Measurements from ENCODE around the gene TLDC2.

Gene TLDC2

DNA sequence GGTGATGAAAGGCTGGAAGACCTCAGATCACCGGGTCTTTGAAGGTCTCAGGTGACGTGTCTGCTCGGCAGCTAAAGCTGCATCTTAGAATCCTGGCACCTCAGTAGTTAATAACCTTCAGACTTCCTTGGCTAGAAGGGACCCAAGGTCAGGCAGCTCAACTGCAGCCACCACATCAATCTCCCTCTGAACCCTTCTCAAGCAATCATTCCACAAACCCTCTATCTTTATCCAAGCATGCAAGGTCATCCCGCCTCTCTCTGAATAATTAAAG, 16.7 kb upstream of the TLDC2 start:
- H3K4me3 ChIP-seq (ENCODE audit: low read depth, low read length), result no peak overlapping the region
- TF ChIP-seq, protein P1, sequence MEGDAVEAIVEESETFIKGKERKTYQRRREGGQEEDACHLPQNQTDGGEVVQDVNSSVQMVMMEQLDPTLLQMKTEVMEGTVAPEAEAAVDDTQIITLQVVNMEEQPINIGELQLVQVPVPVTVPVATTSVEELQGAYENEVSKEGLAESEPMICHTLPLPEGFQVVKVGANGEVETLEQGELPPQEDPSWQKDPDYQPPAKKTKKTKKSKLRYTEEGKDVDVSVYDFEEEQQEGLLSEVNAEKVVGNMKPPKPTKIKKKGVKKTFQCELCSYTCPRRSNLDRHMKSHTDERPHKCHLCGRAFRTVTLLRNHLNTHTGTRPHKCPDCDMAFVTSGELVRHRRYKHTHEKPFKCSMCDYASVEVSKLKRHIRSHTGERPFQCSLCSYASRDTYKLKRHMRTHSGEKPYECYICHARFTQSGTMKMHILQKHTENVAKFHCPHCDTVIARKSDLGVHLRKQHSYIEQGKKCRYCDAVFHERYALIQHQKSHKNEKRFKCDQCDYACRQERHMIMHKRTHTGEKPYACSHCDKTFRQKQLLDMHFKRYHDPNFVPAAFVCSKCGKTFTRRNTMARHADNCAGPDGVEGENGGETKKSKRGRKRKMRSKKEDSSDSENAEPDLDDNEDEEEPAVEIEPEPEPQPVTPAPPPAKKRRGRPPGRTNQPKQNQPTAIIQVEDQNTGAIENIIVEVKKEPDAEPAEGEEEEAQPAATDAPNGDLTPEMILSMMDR (IDR thresholded peaks at IDR 0.05; ENCODE audit: borderline replicate concordance, insufficient read depth, low read depth, low read length), result no peak

DNA sequence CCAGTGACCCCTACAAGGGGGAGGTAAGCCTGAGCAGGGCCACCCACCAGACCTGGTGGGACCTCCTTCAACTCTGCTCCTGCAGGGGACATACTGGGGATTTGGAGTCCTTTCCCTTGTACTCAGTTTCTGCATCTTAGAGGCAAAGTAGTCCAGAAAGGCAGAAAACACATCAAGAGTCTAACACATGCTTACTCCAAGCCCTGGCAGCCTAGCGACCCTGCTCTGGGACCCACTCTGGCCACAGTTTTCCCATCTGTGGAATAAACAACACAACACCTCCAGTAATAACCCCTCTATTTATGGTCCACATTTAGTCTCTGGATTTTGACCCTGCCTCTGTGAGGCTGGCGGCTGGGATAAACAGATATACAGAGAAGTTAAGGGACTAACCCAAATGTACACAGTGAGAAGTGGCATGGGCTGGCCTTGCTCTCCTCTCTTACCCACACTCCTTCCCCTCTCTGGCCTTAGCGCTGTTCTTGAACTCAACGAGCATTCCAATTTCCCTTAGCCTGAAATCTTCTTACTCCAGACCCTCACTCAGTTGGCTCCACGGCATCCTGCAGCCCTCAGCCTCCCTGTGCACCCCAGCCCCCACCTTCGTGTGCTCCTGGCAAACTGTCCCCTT, 16.1 kb upstream of the TLDC2 start:
- TF ChIP-seq, protein P1 (IDR thresholded peaks at IDR 0.05; ENCODE audit: borderline replicate concordance, insufficient read depth, low read depth, low read length), result no peak
- no peak overlapping the region for H3K4me3 ChIP-seq (ENCODE audit: low read depth, low read length)

DNA sequence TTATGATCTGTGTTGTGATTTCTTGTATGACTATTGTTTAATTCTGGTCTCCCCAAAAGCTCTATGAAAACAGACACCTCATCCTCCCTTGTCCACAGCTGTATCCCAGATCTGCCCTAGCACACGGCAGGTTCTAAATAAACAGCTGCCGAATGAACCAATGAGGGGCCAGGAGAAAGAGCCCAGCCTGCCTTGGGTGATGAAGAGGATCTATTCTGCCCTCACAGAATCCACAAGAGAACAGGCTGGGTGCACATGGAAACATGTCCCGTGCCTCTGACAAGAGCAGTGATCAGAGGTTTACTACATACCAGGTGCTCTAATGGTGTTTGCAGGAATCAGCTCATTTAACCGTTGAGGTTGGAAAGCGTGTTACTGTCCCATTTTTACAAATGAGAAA, 15.6 kb upstream of the TLDC2 start:
- H3K4me3 ChIP-seq (ENCODE audit: low read depth, low read length), result no peak overlapping the region
- TF ChIP-seq, protein P1 (IDR thresholded peaks at IDR 0.05; ENCODE audit: borderline replicate concordance, insufficient read depth, low read depth, low read length), result no peak

DNA sequence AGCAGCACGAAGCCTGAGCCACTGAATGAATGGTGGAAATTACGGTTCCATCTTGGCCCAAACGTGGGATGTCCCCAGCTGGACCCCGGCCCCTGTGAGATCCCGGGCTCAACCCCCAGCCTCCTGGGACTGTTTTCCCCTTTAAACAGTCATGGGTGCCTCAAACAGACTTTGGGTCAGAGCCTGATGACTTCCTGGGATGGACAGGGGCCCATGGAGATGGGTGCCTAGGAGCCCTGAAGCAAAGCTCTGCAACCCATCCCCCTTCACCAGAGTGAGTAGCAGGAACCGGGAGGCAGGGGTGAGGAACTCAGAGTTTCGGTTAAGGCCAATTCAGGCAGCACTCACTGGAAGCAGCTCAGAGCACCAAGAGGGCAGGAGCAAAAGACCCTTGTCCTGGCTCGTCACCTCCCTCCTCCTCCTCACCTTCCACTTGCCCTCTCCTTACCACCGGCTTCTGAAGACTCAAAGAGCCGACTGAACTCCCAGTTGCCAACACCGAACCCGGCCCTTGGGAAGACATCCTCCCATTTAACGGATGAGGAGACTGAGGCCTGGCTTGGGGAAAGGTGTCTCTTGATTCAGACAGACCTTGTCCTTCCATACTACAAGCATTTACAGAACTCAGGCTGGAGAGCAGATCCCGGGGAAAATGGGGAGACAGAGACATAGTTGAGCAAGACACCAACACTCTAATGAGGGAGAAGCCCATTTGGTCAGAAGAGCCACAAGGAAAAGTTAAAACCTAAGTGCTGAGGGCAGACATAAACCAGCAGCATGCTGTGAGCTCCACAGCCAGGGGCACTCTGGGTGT, 14.9 kb upstream of the TLDC2 start:
- no peak overlapping the region for H3K4me3 ChIP-seq (ENCODE audit: low read depth, low read length)
- TF ChIP-seq, protein P1 (IDR thresholded peaks at IDR 0.05; ENCODE audit: borderline replicate concordance, insufficient read depth, low read depth, low read length), result no peak

DNA sequence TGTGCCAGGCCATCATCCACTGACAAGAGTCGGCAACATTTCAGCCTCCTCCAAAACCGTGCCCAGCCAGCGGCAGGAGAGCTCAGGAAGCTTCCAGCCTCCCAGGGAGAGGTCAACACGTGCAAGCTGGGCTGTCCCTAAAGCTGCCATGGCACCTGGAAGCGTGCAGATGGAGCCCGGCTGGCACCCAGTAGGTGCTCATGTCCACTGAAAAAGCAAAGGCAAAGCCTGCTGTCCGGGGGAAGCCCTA, 14.4 kb upstream of the TLDC2 start:
- H3K4me3 ChIP-seq (ENCODE audit: low read depth, low read length), result peak overlapping the region; percentile 55
- TF ChIP-seq, protein P1 (IDR thresholded peaks at IDR 0.05; ENCODE audit: borderline replicate concordance, insufficient read depth, low read depth, low read length), result no peak

DNA sequence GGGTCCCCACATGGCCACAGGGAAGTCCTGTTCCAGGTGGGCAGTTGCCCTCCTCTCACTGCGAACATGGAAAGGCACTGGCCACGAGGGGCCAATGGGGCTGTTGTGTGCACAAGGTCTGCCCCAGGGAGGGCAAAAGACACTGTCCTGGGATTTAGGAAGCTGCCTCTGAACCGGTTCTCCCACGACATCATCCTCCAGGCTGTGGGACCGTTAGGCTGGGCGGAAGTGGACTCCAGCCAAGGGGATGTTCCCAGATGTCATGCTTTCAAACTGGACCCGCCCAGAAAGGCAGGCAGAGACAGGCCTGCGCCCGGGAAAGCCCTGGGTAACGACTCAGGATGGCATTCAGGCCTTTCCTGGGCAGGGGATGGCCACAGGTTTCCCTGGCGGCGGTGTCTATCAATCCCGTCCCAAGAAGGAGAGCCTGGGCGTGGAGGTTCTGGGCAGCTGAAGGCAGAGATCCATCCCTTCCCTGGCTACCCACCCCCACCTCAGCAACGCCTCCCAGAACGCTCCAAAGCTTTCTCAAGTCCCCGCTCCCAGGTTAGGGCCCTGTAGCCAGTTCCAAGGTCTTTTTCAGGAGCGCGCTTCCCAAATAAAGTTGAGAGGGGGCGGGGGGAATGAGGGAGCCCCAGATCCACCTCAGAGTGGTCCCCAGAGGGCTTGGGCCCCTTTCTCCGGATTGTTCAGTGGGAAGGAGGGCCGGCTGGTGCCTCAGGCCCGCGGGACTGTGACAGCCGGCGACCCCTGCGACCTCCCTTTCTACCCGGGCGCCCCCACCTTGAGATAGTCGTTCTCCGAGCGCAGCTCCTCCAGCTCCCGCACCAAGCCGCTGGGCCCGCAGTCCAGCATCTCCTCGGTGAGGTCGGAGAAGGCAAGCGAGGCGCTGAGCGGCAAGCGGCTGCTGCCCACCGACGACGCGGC, 13.8 kb upstream of the TLDC2 start:
- peak overlapping the region; percentile 55 for H3K4me3 ChIP-seq (ENCODE audit: low read depth, low read length)
- TF ChIP-seq, protein P1 (IDR thresholded peaks at IDR 0.05; ENCODE audit: borderline replicate concordance, insufficient read depth, low read depth, low read length), result no peak
